HG03342 (cell line): ENCODE data around the gene CPA1.

Experiments used
- ATAC-seq: cut with Tn5 transposase; IDR thresholded peaks from one replicate; pipeline ENCODE4 v1.9.1; 2021; ENCODE audit warnings: mild to moderate bottlenecking, moderate library complexity; ENCODE audit not compliant: unreplicated experiment

The CPA1 gene

DNA sequence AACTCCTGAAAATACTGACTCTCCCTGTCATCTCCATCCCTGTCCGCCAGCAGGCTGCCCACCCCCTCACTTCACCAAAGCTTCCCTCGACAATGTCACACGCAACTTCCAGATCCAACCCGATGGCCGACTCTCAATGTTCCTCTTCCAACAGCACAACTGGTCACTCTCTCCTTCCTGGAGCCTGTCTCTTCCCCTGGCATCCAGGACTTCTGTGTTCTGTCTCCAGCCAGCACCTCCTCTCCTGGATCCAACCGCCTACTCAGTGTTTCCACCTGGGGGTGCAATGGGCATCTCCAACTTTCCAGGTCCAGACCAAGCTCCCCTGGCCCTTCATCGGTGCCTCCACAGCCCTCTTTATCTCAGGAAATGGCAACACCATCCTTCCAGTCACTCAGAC is 27.1 kb upstream of the CPA1 start:
- ATAC-seq: no peak

DNA sequence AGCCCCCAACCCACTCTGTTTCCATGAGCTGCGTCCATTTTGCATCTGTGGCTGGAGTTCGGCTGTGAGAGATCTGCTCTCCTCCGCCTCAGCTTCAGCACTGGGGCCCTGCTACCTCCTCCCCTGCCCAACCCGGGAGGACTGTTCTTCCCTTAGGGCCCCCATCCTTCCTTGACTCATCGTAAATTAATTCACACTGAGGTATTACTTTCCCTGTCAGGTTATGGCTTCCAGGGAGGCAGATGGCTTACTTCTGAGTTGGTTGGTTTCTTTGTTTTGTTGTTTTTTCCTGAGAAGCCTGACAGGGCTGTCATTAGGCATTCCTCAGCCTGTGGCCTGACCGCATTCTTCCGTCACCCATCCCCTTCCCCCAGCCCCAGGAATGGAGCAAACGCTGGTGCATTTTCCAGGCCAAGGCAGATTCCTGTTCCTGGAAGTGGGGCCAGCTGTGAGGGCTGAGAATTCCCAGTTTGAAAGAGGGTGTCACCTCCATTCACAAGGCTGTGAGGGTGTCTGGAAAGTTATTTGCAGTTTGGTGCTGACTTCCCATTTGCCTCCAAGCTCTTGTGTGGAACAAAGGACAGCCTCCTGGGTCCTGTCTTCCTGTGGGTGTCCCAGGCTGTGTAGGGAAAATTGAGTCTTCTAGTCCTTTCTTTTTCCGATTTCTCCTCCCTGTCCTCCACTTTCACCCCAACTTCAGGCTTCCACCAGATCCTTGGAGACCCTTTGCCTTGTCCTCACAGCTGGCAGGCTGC is 24.0 kb upstream of the CPA1 start:
- ATAC-seq: no peak

DNA sequence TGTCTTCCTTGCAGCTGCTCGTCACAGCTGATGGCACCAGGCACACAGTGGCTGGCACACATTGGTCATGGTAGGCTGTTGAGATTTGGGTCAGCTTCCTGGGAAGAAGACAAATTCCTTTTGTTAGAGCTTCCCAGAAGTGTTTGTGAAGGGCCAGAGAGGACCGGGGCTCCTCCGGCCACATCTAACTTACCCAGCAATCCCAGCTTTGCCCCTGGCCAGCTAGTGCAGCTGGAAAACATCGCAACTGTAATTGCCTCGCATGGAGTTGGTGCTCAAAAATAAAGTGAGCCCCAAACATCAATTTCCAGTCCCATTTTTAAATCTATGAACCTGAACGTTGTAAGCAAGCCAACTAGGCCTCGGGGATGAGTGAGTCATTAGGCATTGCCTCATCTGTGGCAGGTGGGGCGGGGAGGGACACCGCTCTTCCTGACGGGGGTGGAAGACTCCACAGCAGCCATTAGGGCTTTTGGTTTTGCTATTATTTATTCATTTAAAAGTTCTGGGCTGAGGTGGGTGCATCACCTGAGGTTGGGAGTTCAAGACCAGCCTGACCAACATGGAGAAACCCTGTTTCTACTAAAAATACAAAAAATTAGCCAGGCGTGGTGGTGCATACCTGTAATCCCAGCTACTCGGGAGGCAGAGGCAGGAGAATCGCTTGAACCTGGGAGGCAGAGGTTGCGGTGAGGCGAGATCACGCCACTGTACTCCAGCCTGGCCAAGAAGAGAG is 23.2 kb upstream of the CPA1 start:
- ATAC-seq: no peak

DNA sequence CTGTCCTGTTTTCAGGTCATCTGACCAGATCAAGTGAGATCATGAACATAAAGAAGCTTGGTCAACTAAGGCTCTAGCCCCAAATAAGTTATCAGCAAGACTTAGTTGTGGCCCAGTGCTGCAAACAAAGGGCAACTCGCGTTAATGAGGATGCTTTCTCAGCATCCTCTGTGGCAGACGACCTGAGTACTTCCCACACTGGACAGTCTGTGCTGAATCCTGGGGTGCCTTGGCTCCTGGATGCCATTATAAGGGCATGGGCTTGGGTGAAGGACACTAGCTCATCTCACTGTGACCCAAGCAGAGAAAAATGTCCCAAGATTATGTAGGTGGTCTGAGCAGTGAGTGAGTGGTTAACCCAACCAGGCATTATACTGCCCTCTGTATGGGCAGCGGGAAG is 21.8 kb upstream of the CPA1 start:
- no peak for ATAC-seq

DNA sequence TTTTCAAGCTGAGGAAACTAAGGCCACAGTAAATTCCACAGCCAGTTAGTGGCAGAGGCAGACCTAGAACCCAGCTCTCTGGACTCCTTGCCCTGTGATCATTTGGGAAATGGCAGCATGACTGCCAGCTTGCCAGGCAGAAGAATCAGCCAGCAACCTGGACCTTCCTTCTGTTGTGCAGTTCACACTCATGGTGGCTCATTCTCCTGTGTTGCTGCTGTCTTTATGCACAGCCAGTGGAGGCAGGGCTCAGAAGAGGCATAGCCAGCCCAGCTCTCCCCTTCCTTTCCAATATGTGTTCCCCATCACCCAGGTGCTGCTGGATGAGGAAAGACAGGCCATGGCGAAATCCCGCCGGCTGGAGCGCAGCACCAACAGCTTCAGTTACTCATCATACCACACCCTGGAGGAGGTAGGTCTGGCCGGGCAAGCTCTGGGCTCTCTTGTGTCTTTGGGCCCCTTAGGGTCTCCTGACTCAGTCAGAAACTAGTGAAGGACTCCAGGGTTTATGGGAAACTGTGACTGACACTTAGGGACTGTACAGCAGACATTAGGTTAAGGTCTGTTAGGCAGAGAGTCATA is 20.9 kb upstream of the CPA1 start:
- ATAC-seq: no peak

DNA sequence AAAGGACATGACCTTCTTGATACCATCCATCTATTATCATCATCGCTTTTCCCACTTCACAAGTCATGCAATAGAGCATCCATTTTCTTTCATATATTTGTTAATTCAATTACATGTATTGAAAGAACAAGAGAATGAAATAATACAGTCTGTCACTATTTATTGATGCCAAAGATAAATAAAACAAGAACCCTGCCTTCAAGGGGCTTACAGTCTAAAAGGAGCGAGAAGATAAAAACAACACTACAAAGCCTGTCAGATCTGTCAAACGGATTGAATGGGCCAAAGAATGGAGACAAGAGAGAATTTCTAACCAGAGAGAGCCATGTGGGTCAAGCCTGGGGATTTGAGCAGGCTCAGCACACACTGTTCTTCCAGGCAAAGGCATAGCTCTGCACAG is 19.8 kb upstream of the CPA1 start:
- ATAC-seq: no peak

DNA sequence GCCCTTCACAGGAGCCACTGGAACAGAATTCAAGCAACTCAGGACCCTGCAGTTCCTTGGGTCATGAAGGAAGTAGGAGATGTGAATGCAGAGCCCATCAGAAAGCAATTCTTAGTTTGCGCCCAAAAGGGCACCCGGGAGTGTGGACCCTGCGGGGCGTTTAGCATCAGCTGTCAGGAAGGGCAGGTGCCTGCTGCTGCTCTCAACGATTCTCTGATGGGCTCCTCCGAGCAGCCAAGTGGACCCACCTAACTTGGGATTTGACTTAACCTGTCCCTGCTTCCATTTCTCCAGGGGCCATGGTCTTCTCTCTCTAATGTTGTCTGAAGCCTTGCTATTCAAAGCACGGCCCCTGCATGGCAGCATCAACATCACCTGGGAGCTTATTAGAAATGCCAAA is 18.6 kb upstream of the CPA1 start:
- ATAC-seq: no peak

DNA sequence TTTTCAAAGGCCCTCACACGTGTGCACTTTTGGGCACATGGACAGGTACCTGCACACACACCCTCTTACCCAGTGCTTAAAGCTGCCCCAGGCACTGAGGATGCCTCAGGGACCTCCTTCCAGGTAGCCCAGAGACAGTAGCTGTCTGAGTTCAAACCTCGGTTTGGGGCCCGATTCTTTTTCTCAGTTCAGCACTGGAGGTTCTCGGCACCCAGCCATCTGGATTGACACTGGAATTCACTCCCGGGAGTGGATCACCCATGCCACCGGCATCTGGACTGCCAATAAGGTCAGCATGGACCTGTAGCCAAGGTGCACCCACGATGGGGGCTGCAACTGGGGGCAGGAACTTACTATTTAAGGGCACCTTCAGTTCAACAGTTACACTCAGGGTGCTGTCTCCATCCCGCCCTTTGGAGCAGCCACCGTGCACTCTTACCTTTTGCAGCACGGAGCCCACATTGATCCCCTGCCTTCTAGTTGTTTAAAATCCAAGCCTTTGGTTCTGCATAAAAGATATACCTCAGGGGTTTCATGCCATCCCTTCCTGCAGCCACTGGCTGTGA is 18.0 kb upstream of the CPA1 start:
- ATAC-seq: no peak

DNA sequence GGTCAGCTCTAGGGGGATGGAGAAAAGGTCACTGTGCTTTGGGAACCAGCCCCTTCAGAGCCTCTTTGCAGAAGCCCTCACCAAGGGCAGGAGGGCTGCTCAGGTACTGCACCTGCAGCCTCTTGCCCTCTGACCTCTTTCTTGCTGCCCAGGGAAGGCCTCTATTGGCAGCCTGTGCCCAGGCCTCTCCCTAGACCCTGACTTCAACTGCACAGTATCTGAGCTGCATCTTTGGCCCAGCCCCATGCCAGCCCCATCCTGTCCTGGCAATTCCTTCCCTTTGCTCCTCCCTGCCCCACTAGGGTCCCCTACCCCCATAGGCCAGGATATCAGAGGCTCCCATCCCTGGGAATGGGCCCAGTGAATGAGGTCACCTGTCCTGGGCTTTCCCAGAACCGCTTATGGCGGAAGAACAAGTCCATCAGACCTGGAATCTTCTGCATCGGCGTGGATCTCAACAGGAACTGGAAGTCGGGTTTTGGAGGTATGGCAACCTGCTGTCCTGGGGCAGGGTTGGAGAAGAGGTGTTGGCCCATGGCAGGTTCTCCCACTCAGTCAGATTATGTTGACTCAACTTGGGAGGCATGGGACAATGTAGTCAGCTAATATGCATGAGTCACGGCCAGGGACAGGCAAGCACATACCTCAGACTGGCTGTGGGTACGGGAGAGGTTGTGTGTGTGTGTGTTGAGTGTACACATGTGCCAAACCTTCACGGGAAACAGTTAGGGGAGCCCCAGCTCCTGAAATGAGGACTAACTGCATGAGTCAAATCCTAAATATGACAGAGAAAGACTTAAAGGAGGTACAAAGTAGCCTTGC is 17.1 kb upstream of the CPA1 start:
- no peak for ATAC-seq

DNA sequence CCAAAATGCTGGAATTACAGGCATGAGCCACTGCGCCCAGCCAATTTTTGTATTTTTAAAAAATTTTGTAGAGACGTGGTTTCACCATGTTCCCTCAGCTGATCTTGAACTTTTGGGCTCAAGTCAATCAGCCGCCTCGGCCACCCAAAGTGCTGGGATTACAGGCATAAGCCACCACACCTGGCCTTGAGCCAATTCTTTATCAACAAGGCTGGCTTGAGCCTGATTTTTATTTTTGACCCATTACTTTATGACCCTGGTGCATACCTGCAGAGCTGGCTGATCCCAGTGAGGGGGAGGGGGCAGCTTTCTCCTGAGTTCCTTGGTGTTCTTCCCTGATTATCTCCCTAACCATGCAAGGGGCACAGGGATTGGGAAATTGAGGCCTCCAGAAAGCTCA is 15.8 kb upstream of the CPA1 start:
- ATAC-seq: no peak

DNA sequence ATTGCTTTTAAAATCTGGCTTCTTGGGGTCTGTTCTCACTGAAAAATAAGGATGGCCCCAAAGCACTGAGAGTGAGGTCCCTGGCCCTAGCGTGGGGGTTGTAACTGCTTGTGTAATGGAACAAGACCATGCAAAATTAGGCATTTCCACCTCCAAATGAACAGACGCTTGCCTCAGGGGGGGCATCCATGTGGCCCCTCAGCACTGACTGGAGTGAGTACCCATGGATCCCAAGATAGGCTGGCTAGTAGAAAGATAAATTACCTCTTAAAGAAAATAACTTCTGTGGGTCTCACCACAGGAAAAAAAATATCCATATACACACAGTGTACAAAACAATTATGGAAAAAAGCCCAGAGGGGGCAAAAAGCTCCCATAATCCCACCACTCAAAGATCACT is 15.2 kb upstream of the CPA1 start:
- no peak for ATAC-seq

DNA sequence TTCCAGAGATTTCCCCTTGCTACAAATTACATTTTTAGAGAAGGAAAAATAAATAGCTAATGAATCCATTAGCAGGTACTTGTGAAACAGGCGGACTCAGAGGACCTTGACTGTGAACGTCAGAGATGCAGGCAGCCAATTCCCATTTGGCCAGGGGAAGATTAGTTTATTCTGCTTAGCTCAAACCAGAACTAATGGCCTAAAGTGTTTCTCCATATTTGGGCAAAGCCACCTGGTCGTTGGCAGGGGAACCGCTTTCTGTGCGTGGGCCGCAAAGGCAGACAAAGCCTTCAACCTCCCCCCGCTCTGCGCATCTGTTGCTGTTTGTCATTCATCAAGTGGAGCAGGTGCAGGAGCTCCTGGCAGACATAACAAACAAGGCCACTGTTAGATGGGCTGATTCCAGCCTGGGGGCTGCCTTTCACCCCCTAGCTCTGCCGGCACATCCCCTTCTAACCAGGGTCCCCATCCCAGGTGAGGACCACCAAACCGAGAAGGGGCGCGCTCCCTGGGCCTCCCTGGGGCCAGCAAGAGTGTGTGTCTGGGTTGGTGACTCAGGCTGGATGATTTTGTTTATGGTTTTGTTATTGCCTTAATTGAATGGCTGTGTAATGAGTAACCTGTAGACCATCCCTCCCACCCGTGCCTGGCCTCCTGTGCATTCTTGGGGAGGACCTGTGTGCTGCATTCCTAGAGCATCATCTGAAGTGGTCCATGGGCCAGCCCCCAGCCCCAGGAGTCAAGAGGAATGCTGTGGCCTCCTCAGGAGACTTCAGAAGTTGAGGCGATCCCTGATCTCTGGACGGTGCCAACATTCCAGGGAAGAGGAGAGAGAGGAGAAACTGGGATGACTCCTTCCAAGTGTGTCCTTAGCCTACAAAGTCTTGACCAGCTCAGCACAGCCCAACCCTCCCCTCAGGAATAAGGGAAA is 14.5 kb upstream of the CPA1 start:
- peak; percentile 78 for ATAC-seq

DNA sequence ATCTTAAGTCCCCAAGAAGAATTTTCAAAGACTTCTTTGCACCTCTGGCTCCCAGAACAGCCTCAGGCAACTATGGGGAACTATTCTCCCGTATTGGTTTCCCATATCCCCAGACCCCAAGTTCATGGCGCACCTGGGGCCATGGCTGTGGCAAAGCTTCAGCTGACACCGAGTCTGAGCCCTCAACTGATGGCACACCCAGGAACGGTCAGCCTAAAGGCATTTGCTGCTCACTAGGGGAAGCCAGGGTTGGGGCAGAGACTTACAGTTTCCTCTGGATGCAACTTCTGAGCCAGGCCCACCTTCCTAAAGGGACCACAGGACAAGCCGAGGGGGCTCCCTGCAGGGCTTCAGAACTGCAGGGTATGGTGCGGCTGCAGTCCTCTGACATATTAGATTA is 13.7 kb upstream of the CPA1 start:
- ATAC-seq: no peak

DNA sequence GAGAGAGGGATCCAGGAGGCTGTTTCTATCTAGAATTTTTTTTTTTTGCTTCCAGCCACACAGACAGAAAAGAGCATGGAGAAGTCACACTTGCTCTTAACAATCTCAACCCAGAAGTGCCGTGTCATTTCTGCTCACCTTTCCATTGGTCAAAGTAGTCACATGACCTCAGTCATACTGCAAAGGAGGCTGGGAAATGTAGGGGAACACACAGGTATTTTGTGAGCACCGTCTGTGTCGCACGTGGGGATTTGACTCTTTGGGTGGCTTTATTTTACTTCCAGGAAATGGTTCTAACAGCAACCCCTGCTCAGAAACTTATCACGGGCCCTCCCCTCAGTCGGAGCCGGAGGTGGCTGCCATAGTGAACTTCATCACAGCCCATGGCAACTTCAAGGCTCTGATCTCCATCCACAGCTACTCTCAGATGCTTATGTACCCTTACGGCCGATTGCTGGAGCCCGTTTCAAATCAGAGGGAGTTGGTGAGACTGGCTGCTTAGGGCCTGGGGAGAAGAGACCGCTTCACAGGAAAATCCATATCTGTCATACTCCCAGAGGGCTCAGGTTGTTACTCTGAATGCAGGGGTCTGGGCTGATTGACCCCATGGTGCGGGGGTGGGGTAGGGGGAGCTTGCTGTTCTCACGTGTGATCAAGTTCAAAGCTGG is 13.1 kb upstream of the CPA1 start:
- ATAC-seq: no peak

DNA sequence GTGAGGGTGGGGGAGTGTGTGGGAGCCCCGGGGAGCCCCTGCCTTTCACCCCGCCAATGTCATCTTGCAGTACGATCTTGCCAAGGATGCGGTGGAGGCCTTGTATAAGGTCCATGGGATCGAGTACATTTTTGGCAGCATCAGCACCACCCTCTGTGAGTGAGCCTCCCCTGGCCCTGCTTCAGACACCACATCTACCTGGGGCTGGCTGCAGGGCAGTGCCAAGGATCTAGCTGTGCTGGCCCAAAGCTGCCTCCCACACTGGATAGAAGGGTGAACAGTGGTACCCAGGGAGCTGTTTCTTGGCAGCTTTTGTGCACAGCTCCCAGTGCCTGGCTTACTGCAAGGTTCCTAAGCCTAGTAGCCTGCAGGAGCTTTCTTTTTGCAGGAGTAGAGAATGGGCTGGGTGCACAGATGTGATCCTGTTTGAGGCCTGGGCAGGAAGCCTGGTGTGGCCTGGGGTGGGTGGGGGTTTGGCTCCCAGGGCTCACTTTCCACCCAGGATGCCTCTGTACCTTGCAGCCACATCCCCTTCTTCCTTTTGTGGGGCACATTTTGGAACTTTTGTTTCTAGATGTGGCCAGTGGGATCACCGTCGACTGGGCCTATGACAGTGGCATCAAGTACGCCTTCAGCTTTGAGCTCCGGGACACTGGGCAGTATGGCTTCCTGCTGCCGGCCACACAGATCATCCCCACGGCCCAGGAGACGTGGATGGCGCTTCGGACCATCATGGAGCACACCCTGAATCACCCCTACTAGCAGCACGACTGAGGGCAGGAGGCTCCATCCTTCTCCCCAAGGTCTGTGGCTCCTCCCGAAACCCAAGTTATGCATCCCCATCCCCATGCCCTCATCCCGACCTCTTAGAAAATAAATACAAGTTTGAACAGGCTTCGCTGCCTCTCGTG is 12.2 kb upstream of the CPA1 start:
- ATAC-seq: no peak

DNA sequence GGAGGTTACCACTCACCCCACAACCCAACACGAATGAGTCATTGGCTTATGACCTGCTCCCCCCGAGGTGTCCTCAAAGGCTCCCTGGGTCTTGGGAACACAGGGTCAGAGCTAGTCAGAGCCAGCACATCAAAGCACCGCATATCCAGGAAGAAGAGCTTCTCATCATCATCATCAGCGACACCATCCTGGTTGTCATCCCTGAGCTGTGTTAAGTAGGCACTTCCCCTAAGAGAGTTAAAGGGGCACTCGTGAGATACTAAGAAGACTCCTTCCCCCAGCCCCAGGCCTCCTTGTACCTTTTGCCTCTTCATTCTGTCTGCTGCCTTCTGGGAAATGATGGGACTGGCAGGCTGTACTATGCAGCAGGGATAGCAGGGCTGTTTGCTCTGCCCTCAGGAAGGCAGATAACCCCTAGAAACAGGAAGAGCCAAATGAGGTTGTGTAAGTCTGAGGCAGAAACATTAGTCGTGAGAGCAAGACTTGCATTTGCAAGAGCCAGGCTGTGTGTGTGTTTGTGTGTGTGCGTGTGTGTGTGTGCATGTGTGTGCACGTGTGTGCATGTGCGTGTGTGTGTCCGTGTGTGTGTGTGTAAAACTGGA is 11.1 kb upstream of the CPA1 start:
- no peak for ATAC-seq

DNA sequence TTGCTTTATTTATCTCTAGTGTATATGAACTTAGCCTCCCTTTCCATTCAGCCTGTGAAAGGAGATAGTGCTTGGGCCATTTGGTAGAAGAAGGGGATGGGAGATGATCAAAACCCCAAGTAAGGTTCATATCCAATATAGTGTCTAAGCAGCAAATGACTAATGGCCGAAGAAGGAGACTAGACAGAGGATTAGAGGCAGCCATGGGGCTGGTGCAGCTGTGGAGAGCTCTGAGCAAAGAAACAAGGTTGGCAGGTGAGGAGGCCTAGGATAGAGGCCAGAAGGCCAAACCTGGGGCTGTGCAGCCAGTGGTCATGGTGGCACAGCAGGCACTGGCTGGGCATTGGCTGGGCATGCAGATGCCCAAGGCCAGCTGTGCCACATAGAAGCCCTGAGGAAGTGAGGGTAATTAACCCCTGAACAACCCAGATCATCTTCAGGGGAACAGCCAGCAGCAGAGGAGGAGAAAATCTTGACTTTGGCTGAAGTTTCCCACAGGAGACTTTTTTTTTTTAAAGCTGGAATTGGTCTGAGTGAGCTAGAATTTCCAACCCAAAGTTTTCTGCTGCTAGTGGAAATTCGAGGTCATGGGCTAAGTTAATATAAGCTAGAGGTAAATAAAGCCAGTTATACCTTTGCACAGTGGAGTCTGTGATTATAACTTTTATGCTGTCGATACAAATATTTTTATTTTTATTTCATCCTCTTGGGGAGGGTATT is 10.3 kb upstream of the CPA1 start:
- no peak for ATAC-seq
